HFFc6 (cell line): Measurements from ENCODE around the gene FHL1. TPM values are rescaled to one million over a fixed set of nuclear protein-coding genes. Genes with fewer than 3 reads are reported as not detected.
A peak's percentile ranks its signal among the peaks of the same experiment; 100 is the strongest.

Experiments
- DNase-seq: peaks from one replicate; pipeline ENCODE4 v3.0.0-alpha.2; 2018
- H3K27ac Mint-ChIP-seq: 2 replicates; pipeline ENCODE4 v1.8.0; 2020; ENCODE audit warnings: mild to moderate bottlenecking, mixed read lengths
- H3K27me3 Mint-ChIP-seq: 2 replicates; pipeline ENCODE4 v1.8.0; 2021; ENCODE audit warnings: mild to moderate bottlenecking, moderate library complexity, mixed read lengths; ENCODE audit not compliant: insufficient read depth
- H3K36me3 Mint-ChIP-seq: 2 replicates; pipeline ENCODE4 v1.8.0; 2021; ENCODE audit warnings: low read depth, mixed read lengths
- H3K4me1 Mint-ChIP-seq: 2 replicates; pipeline ENCODE4 v1.8.0; 2020; ENCODE audit warnings: low read depth, mixed read lengths
- H3K4me3 Mint-ChIP-seq: 2 replicates; pipeline ENCODE4 v1.8.0; 2020; ENCODE audit warnings: mild to moderate bottlenecking, moderate library complexity, mixed read lengths
- H3K9me3 Mint-ChIP-seq: 2 replicates; pipeline ENCODE4 v1.8.0; 2020; ENCODE audit warnings: mild to moderate bottlenecking, mixed read lengths
- total RNA-seq, 6 experiments: library from RNA; stranded (reverse); fragmentation: NEBNext Ultra II Directional; extraction: Animal tissue kit (Norgen Biotek cat#: 25700); gene quantifications; 2 replicates in 1 of 6; 3 replicates in 5 of 6; pipeline ENCODE4 v1.2.3, GENCODE V29; 2021
- TF ChIP-seq, protein P1 (sequence below): fragments of 200-600 bp; sonication (generic); IDR thresholded peaks from 2 replicates; pipeline ENCODE4 v1.5.0; 2021; ENCODE audit warnings: antibody characterized with exemption, mild to moderate bottlenecking

FHL1 gene
- total RNA-seq, 6 experiments from 2014 or later: 409 to 808 (median 455) TPM

- Mint-ChIP-seq H3K4me1 (peaks cover 45% of the 10 kb centered on the region), H3K36me3 (peaks cover 15% of the 10 kb centered on the region), H3K4me3 (peak overlapping the region; percentile 28; the same call in 1 of the 2 replicates), H3K27me3 (peaks cover 2% of the 10 kb centered on the region), H3K9me3 (no peaks in the 10 kb centered on the region), H3K27ac (peak overlapping the region; percentile 91)
- peak; percentile 32 for DNase-seq
- TF ChIP-seq, protein P1, sequence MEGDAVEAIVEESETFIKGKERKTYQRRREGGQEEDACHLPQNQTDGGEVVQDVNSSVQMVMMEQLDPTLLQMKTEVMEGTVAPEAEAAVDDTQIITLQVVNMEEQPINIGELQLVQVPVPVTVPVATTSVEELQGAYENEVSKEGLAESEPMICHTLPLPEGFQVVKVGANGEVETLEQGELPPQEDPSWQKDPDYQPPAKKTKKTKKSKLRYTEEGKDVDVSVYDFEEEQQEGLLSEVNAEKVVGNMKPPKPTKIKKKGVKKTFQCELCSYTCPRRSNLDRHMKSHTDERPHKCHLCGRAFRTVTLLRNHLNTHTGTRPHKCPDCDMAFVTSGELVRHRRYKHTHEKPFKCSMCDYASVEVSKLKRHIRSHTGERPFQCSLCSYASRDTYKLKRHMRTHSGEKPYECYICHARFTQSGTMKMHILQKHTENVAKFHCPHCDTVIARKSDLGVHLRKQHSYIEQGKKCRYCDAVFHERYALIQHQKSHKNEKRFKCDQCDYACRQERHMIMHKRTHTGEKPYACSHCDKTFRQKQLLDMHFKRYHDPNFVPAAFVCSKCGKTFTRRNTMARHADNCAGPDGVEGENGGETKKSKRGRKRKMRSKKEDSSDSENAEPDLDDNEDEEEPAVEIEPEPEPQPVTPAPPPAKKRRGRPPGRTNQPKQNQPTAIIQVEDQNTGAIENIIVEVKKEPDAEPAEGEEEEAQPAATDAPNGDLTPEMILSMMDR: no peak
Observed at GRCh38 chrX:136215559-136215958, 68.2 kb downstream of the FHL1 start.

- H3K27me3 Mint-ChIP-seq: no peaks in the 10 kb centered on the region
- DNase-seq: no peak
- no peak overlapping the region for H3K27ac Mint-ChIP-seq
- no peak overlapping the region for H3K4me3 Mint-ChIP-seq
- peaks cover 30% of the 10 kb centered on the region for H3K4me1 Mint-ChIP-seq
- TF ChIP-seq, protein P1: no peak
- H3K36me3 Mint-ChIP-seq: peaks cover 27% of the 10 kb centered on the region
- no peaks in the 10 kb centered on the region for H3K9me3 Mint-ChIP-seq
Observed at GRCh38 chrX:136219893-136220292, 72.6 kb downstream of the FHL1 start.

- H3K9me3 Mint-ChIP-seq: no peaks in the 10 kb centered on the region
- H3K27ac Mint-ChIP-seq: peak overlapping the region; percentile 29; the same call in 1 of the 2 replicates
Observed at GRCh38 chrX:136220540-136220939, 73.2 kb downstream of the FHL1 start.

DNA sequence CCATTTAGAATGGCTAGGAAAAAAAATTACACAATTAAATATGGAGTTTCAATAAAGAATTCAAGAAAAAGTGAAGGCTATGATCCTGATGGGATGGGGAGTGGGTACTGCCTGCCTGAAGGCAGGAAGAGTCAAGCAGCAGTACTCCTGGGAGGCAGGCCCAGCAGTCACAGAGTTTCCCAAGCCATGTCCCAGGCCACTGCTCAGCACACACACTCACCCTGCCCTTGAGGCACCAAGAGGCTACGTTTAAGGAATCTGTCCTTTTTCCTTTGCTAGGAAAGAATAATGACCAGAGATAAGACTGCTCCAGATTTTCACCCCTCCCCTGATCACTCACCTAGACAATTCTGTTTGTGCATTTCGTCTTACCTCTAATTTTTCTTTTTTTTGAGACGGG lies 73.6 kb downstream of the FHL1 start:
- no peak for DNase-seq
- Mint-ChIP-seq H3K4me1 (peaks cover 20% of the 10 kb centered on the region), H3K36me3 (peaks cover 23% of the 10 kb centered on the region), H3K9me3 (no peaks in the 10 kb centered on the region), H3K4me3 (no peak overlapping the region), H3K27ac (peak overlapping the region; percentile 29; the same call in 1 of the 2 replicates), H3K27me3 (no peaks in the 10 kb centered on the region; the same call in 1 of the 2 replicates)
- TF ChIP-seq, protein P1: no peak

More at GRCh38 chrX:136220540-136220939, 73.2 kb downstream of the FHL1 start:
- TF ChIP-seq, protein P1: no peak
- H3K4me1 Mint-ChIP-seq: peaks cover 24% of the 10 kb centered on the region
- DNase-seq: no peak
- H3K4me3 Mint-ChIP-seq: no peak overlapping the region
- H3K36me3 Mint-ChIP-seq: peaks cover 26% of the 10 kb centered on the region
- H3K27me3 Mint-ChIP-seq: no peaks in the 10 kb centered on the region

DNA sequence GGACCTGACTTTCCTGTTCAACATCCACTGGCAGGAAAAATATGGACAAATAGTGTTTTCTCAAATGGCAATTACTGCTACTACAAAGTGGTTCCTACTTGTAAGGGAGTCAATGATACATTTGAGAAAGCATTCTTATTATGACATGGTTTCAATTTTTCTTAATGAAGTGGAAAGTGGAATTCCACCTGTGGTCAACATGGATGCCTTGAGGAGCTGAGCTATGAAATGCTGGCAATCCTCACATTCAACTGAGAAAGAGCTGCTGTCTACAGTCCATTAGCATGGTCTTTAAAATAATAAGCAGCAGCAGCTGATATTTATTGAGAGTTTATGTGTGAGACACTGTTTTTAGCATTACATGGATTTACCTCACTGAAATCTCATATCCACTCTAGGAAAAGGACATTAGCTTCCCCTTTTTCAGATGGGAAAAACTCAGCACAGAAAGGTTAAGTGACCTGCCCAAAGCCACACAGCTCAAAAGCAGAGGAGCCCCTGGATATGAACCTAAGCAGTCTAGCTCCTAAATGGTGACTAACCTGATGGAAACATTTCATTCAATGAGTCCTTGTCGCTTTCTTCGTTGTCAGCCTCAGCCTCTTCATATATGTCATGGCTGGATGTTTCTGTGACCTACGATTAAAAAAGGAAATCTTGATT lies 74.6 kb downstream of the FHL1 start:
- Mint-ChIP-seq H3K36me3 (peaks cover 23% of the 10 kb centered on the region), H3K9me3 (no peaks in the 10 kb centered on the region), H3K4me3 (peak overlapping the region; percentile 41; the same call in 1 of the 2 replicates), H3K4me1 (peaks cover 17% of the 10 kb centered on the region), H3K27me3 (no peaks in the 10 kb centered on the region; the same call in 1 of the 2 replicates), H3K27ac (peak overlapping the region; percentile 49; the same call in 1 of the 2 replicates)
- TF ChIP-seq, protein P1: no peak
- no peak for DNase-seq
